Activated CD4-positive, CD25-positive, alpha-beta regulatory T cell treated with anti-CD3 and anti-CD28 coated beads, Interleukin-2, amount 50 U/mL, for 24 hours (primary cell): Measurements from ENCODE around the gene MRM3.
"Not testable (repeated sequence)": the region's sequence is repeated elsewhere in the genome, so short reads cannot be mapped to it uniquely, and the experiment has no call there.

Experiments used
- ATAC-seq, 2 donors: fragments of 150-1000 bp; cut with Tn5 transposase; one replicate each; pipeline ENCODE4 v1.10.0; 2021; ENCODE audit warnings: mild to moderate bottlenecking in 1 of 2, moderate library complexity in 1 of 2

The MRM3 gene

DNA sequence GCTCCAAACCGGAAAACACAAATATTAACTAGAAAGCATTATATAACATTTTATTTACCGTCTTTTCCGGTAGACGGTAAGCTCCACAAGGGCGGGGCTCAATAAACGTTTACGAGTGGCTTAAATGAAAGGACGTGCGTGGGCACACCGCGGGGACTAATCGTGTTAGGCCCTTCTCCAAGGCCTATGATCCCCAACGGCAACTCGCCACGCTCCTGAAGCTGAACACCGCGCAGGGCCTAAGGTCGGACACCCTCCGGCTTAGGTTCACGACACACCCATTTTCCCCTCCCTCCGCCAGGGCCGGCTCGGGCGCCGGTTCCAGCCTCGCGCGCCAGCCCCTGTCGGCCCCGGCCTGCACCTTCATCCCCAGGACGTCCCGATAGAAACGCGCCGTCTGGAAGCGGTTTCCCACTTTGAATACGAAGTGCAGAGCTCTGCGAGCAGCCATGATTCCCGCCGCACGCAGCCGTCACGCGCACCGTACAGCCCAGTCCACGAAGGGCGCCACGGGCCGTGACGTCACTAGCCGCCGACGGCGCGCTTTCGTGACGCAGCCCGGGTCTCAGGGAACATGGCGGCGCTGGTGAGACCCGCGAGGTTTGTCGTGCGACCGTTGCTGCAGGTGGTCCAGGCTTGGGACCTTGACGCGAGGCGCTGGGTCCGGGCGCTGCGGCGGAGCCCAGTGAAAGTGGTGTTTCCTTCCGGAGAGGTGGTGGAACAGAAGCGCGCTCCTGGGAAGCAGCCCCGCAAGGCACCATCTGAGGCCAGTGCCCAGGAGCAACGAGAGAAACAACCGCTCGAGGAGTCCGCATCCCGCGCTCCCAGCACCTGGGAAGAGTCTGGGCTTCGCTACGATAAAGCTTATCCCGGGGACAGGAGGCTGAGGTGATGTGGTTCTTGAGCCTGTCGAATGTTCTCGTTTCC lies at the start of gene MRM3, which contains the start of gene GLOD4:
Gene MRM3, plus strand, starts transcription at position 549 of the 927 bp plus-strand sequence. Its CDS starts 26 bp downstream, at position 575.
Gene GLOD4, minus strand, starts transcription at position 476 of the 927 bp plus-strand sequence. Its CDS starts 25 bp downstream, at position 451.
- peak; percentile 92 to 95 for ATAC-seq

DNA sequence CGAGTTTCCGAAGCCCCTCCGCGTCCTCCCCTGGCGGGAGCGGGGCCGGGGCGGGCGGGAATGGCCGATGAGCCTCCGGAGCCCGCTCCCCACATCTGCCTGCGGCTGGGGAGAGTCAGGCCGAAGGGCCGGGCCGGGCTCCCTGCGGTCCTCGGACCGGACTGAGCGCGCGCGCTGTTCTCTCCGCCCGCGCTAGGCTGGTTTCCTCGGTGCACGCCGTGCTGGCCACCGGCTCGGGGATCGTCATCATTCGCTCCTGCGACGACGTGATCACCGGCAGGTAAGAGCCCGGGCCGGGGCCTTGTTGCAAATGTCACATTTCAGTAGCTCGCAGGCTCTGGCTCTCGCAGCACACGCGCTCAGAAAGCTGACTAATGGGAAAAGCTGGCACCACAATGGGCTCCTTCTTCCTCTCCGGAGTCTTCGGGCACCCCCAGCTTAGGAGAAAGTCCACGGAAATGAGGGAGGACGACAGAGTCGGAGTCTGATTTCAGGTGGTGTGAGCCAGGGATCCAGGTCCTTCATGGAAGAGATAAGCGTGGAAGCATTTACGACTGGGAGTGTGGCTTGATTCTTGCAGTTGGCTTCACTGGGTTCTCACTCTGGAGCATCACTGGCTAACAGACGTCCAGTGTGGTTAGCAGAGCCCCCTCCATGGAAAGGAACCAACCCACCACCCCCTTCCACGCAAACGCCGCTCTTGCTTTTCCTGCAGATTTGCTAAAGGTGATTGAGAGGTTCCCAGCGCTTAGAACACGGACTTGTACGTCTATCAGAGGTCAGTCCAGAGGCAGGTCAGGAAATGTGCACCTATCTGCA lies 49.0 kb upstream of the MRM3 start:
- ATAC-seq: peak; percentile 41 to 48

- ATAC-seq: no peak
These were observed 48.4 kb upstream of the MRM3 start for GRCh38 chr17:733743-734142.

DNA sequence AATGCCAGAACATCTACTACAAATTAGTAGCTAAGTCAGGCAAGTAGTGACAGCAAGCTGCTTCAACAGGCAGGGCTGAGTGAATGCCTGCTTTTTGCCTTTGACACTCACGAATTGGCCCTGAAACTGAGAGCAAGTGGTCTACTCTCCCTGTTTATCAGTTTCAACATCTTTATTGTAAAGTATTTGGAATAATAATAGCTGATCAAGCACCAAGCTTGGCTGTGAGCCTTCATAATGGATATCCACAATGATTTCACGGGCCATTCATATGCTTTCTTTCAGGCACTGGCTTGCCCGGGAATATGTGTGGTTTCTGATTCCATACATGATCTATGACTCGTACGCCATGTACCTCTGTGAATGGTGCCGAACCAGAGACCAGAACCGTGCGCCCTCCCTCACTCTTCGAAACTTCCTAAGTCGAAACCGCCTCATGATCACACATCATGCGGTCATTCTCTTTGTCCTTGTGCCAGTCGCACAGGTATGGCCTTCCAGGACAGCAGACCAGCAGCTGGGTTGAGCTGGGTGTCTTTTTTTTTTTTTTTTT lies 44.5 kb upstream of the MRM3 start:
- no peak for ATAC-seq

- ATAC-seq: peak; percentile 87 to 89
These were observed 41.7 kb upstream of the MRM3 start for GRCh38 chr17:740240-741017.

- ATAC-seq: no peak
These were observed 39.9 kb upstream of the MRM3 start for GRCh38 chr17:742147-742793.

DNA sequence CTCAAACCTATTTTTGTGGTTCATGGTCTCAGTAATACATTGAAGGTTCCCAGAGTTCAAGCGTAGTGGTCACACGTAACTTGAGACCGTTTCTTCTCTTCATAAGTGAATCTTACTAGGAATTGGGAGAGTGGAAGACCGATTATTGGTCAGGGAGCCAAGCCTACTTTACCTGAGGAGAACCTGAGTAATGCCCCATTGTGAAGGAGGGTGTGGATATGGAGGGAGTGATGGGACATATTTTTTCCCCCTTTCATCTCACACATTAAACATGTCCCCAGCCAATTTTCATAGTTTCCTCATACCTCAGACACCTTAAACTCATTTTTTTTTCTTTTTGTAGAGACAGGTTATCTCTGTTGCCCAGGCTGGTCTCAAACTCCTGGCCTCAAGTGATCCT lies 39.0 kb upstream of the MRM3 start:
- ATAC-seq: no peak

- no peak for ATAC-seq
These were observed 37.2 kb upstream of the MRM3 start for GRCh38 chr17:744937-745336.

DNA sequence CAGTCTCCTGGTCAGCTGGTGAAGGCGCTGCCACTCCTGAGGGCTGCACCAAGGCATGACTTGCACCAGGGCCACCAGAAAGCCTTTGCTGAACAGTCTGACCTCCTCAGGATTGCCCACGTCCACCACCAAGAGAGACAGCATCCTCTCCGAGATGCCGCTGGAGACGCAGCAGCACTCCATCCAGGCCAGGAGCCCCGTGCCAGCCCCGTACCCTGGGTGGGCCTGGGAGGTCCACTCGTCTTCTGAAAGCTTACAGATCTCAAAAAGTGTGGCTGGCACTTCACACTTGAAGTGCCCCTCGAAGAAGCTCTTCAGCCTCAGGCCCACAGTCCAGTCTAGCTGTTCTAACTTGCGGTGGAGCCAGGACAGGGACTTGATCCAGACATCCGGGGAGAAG lies 36.7 kb upstream of the MRM3 start:
- no peak for ATAC-seq

DNA sequence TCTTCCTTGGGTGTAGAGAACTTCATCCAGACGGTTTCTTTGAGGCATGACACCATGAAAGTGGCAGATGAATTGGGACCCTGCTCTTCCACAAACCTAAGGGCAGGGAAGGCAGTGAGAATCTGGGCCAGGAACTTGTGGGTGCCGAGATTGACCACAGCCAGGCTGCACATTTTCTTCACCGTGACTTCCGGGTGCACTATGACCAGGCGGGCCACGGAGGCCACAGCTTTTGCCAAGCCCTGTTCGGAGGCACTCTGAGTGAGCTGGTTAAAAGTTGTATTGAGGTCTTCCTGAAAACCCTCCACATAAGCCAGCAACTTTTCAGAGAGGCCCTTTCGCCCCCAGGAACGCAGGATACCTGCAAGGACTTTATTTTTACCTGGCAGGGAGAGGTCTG lies 36.0 kb upstream of the MRM3 start:
- ATAC-seq: no peak

DNA sequence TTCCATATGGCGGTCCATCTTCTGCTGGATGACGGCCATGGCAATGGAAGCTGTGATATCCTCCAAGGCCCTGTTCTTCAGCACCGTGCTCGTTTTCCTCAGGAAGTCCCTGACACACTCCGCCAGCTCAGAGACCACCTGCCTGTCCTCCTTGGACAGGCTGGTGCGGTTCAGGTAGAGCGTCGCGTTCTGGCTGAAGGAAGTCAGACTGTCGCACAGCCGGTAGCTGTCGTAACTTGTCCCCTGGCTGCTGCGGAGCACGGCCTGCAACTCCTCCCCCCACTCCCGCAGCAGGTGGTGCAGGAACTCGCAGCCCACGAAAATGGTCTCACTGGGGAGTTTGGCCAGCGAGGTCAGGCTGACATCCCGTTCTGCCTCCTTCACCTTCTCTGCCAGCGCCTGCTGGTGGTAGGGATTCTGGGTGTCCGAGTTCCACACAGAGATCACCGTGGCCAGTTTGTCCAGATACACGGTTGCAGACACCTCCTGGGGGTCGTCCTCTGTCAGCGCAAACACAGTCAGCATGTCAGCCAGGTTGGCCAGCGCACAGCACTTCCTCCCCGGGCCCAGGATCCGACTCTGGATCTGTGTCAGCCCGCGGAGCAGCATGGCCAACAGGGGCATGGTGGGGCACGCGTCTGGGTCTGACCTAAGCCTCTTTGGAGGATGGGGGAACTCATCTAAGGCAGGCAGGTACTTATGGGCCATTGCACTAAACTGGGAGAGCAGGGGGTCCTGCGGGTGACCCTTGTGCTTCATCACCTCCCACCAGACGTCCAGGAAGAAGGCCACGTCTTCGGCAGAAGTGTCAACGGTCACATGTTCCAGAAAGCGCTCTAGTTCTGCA lies 35.1 kb upstream of the MRM3 start:
- ATAC-seq: no peak

- not testable (repeated sequence) for ATAC-seq
These were observed 33.5 kb upstream of the MRM3 start for GRCh38 chr17:748604-749003.

GRCh38 chr17:749359-749758 lies 32.8 kb upstream of the MRM3 start:
- not testable (repeated sequence) for ATAC-seq

DNA sequence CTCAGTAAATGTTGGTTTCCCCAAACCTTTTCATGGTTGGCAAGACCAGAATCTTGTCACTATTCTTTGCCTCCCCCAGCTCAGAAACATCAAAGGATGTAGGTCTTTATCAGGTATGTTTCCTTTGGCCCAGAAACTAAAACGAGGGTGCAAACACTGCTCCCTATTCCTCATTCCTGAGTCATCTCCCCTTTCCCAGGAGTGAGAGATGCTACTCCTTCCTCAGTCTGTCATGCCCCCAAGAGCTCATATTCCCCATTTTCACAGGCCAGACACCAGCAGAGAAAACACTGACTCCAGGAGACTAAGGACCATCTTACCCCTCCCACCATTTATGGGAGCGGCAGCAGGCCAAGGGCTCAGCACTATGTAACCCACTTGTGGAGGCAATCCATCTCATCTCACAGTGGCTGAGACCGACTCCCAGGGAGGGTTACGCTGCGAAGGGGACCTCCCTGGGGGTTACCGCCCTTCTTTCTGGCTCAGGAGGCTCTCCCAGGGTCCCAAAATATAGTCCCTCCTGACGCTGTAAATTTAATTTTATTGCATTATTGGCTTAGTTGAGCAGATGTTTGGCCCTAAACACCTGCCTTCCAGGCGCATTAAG lies 31.6 kb upstream of the MRM3 start:
- no peak for ATAC-seq

GRCh38 chr17:751269-752001 lies 30.7 kb upstream of the MRM3 start:
- peak; percentile 33 to 51 for ATAC-seq

DNA sequence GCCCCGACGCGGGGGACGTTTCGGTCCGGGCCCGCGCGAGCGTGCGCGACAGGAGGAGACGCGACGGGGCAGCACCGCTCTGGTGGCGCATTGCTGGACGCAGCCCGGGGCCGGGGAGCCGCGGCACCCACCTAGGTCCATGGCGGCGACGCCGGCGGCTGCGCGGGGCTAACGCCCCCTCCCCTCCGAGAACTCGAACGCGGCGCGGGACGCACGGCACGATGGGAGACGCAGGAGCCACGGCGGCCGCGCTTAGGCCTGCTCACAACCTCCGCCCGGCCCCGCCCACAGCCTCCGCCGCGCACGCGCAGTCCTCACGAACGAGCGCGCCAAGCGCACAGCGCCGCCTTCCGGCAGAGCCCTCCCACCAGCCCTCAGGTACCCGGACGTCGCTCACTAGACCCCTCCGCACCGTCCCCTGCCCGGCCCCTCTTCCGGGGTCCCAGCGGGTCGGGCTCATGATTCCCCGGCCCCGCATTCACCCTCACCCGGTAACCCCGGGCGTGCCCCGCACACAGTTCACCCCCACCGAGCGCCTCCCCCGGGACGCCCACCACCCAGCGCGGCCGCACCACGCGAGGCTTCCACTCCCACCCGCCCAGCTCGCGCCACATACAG lies 30.0 kb upstream of the MRM3 start, which contains the start of gene GEMIN4:
Gene GEMIN4, minus strand, starts transcription at position 263 of the 618 bp plus-strand sequence. Its CDS starts 122 bp downstream, at position 141.
- peak; percentile 87 to 88 for ATAC-seq

DNA sequence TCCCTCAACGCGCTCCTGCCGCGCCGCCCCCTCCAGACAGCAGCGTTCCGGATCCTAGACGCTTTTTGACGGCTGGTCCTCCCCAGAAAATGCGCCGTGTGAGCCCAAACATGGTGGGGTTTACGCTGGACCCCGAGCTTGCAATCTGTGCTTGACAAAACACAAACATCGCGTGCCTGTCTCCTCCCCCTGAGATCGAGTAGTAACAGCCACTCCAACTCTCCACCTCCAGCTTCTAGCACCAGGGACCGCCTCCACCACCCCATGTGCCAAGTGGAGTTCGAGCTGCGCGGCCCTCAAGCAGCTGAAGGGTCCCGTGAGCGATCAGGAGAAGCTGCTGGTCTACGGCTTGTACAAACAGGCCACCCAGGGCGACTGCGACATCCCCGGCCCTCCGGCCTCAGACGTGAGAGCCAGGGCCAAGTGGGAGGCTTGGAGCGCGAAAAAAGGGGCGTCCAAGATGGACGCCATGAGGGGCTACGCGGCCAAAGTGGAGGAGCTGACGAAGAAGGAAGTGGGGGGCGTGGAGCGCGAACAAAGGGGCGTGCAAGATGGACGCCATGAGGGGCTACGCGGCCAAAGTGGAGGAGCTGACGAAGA lies 29.4 kb upstream of the MRM3 start:
- peak; percentile 3 to 7 for ATAC-seq

- ATAC-seq: no peak
These were observed 28.7 kb upstream of the MRM3 start for GRCh38 chr17:753418-753817.
